ENCODE measurements around the gene ADGRL3. TPM values are rescaled to one million over a fixed set of nuclear protein-coding genes. Genes with fewer than 3 reads are reported as not detected.

Gene ADGRL3
- total RNA-seq, 1 donor from 2014 or later, result 34.5 TPM

DNA sequence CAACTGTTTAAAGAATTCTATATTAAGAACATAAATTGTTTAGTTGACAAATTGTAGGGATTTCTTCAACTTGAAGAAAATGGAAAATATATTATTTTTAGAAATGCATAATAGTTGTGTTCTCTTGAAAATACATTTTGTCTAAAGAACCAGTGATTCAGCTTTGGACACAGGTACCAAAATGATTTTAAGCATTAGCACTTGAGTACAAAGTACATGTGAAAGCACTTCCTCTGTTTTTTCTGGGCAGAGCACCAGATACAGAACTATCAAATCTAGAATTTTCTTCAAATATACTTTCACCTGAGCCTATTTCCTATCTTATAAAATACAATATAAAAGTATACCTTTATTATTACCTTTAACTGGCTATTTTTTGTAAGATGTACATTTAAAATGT is 539.8 kb downstream of the ADGRL3 start:
- no peak for DNase-seq (ENCODE audit: low read depth, low spot score)
- TF ChIP-seq, protein P1, sequence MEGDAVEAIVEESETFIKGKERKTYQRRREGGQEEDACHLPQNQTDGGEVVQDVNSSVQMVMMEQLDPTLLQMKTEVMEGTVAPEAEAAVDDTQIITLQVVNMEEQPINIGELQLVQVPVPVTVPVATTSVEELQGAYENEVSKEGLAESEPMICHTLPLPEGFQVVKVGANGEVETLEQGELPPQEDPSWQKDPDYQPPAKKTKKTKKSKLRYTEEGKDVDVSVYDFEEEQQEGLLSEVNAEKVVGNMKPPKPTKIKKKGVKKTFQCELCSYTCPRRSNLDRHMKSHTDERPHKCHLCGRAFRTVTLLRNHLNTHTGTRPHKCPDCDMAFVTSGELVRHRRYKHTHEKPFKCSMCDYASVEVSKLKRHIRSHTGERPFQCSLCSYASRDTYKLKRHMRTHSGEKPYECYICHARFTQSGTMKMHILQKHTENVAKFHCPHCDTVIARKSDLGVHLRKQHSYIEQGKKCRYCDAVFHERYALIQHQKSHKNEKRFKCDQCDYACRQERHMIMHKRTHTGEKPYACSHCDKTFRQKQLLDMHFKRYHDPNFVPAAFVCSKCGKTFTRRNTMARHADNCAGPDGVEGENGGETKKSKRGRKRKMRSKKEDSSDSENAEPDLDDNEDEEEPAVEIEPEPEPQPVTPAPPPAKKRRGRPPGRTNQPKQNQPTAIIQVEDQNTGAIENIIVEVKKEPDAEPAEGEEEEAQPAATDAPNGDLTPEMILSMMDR (conservative IDR thresholded peaks at IDR 0.05), result no peak
- no peak overlapping the region for H3K27ac Mint-ChIP-seq (ENCODE audit: unreplicated experiment)
- no peak overlapping the region for H3K4me3 Mint-ChIP-seq
- peaks cover 18% of the 10 kb centered on the region for H3K4me1 Mint-ChIP-seq
- peaks cover 14% of the 10 kb centered on the region for H3K36me3 Mint-ChIP-seq (ENCODE audit: low read depth)
- peaks cover 8% of the 10 kb centered on the region for H3K9me3 Mint-ChIP-seq
- H3K27me3 Mint-ChIP-seq (ENCODE audit: low read depth), result no peaks in the 10 kb centered on the region

- Mint-ChIP-seq H3K4me3 (no peak overlapping the region), H3K27ac (ENCODE audit: unreplicated experiment) (no peak overlapping the region), H3K9me3 (peaks cover 6% of the 10 kb centered on the region), H3K36me3 (ENCODE audit: low read depth) (peaks cover 16% of the 10 kb centered on the region), H3K4me1 (peaks cover 18% of the 10 kb centered on the region), H3K27me3 (ENCODE audit: low read depth) (no peaks in the 10 kb centered on the region)
- DNase-seq (ENCODE audit: low read depth, low spot score), result no peak
- TF ChIP-seq, protein P1 (conservative IDR thresholded peaks at IDR 0.05), result no peak
Observed at GRCh38 chr4:61740886-61741285, 540.8 kb downstream of the ADGRL3 start.

DNA sequence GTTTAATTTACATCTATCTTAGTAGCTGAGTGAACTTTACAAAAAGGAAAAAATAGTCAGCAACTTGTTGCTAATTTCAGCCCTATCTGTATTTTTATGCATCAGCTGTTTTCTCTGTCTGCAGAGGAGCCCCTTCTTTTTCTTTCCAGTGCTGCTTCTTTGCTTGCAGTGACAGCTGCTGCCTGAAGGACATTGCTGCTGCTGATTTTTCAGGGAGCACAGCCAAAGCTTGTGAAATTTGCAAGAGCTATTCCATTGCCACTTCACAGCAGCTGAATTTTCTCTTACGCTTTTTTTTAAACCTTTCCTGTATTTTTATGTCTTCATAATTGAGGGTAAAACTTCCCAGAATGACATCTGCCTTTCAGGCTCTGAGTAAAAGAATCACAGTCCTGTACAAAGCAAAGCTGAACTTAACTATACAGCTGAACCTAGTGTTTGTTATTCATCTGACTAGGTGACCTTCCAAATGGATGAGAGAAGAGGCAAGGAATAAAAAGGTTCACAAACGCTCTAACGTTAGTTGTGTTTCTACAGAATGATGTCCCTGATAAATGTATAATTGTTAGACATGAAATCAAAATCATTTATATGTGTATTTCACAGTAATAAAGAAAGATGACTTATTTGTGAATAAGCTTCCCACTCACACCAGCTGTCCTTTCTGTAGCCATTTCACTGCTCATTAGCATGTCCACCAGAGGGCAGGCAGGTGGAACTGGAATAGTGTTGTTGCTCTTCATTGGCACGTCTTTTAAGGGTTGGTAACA is 541.4 kb downstream of the ADGRL3 start:
- Mint-ChIP-seq H3K36me3 (ENCODE audit: low read depth) (peaks cover 22% of the 10 kb centered on the region), H3K27ac (ENCODE audit: unreplicated experiment) (no peak overlapping the region), H3K4me1 (peaks cover 18% of the 10 kb centered on the region), H3K4me3 (no peak overlapping the region), H3K27me3 (ENCODE audit: low read depth) (no peaks in the 10 kb centered on the region), H3K9me3 (peaks cover 10% of the 10 kb centered on the region)
- no peak for DNase-seq (ENCODE audit: low read depth, low spot score)
- TF ChIP-seq, protein P1 (conservative IDR thresholded peaks at IDR 0.05), result peak; percentile 47

DNA sequence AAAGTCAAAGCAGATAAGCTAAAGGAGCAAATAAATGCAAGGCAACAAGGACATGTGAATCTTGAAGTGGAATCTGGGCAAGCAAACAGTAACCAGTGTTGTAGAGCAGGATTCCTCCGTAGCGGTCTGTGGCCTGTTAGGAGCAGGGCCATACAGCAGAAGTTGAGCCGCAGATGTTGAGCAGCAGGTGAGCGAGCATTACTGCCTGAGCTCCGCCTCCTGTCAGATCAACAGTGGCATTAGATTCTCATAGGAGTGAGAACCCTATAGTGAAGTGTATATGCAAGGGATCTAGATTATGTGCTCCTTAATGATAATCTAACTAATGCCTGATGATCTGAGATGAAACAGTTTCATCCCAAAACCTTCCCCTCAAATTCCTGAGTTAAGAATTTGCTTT is 550.7 kb downstream of the ADGRL3 start:
- no peak overlapping the region for H3K4me3 Mint-ChIP-seq
- H3K4me1 Mint-ChIP-seq, result no peaks in the 10 kb centered on the region
- peaks cover 20% of the 10 kb centered on the region for H3K36me3 Mint-ChIP-seq (ENCODE audit: low read depth)
- H3K27me3 Mint-ChIP-seq (ENCODE audit: low read depth), result no peaks in the 10 kb centered on the region
- TF ChIP-seq, protein P1 (conservative IDR thresholded peaks at IDR 0.05), result no peak
- H3K9me3 Mint-ChIP-seq, result peaks cover 6% of the 10 kb centered on the region
- H3K27ac Mint-ChIP-seq (ENCODE audit: unreplicated experiment), result no peak overlapping the region
- no peak for DNase-seq (ENCODE audit: low read depth, low spot score)

GRCh38 chr4:61752617-61753016 is 552.5 kb downstream of the ADGRL3 start:
- peaks cover 19% of the 10 kb centered on the region for H3K36me3 Mint-ChIP-seq (ENCODE audit: low read depth)
- no peak overlapping the region for H3K27ac Mint-ChIP-seq (ENCODE audit: unreplicated experiment)
- TF ChIP-seq, protein P1 (conservative IDR thresholded peaks at IDR 0.05), result no peak
- no peak overlapping the region for H3K4me3 Mint-ChIP-seq
- H3K27me3 Mint-ChIP-seq (ENCODE audit: low read depth), result no peaks in the 10 kb centered on the region
- DNase-seq (ENCODE audit: low read depth, low spot score), result no peak
- no peaks in the 10 kb centered on the region for H3K4me1 Mint-ChIP-seq
- peaks cover 2% of the 10 kb centered on the region for H3K9me3 Mint-ChIP-seq
